HEK293 (cell line): ENCODE data around the gene GCNT4.

ENCODE experiments used
- CTCF ChIA-PET: fragments of 350-600 bp; formaldehyde crosslinking; extraction: SDS; loops from one replicate; lab custom pipeline; 2021; ENCODE audit warnings: antibody characterized with exemption; lab: Yijun Ruan, JAX
- POLR2A ChIA-PET: fragments of 300-600 bp; formaldehyde crosslinking; extraction: SDS; loops from one replicate; lab custom pipeline; 2020; ENCODE audit warnings: antibody characterized with exemption, inconsistent platforms; lab: Yijun Ruan, JAX
- H3K27ac ChIP-seq: fragments of 200-500 bp; sonication (Bioruptor generic); 2 replicates; pipeline ENCODE4 v1.5.1; 2014; ENCODE audit warnings: low read depth, low read length, control low read depth, inconsistent platforms; ENCODE audit errors: extremely low read depth
- H3K36me3 ChIP-seq, 2 experiments: fragments of 200-500 bp in 1 of 2; sonication (Bioruptor generic) in 1 of 2; 1 replicate in 1 of 2; 2 replicates in 1 of 2; pipeline ENCODE4 v1.5.1; 2014 to 2017; ENCODE audit warnings: inconsistent platforms in 2 of 2, low read length in 2 of 2; ENCODE audit not compliant: control insufficient read depth in 2 of 2, insufficient read depth in 1 of 2
- H3K4me1 ChIP-seq: fragments of 200-500 bp; sonication (Bioruptor generic); 2 replicates; pipeline ENCODE4 v1.5.1; 2014; ENCODE audit warnings: mild to moderate bottlenecking, low read length, inconsistent platforms; ENCODE audit not compliant: control insufficient read depth, insufficient read depth
- H3K4me3 ChIP-seq: 2 replicates; pipeline ENCODE4 v1.5.1; 2011; ENCODE audit warnings: low read depth, mild to moderate bottlenecking, control low read depth, low read length, moderate library complexity
- H3K9me3 ChIP-seq: fragments of 200-500 bp; sonication (Bioruptor generic); 2 replicates; pipeline ENCODE4 v1.5.1; 2014; ENCODE audit warnings: low read depth, low read length, inconsistent platforms; ENCODE audit not compliant: control insufficient read depth, insufficient read depth
- OVOL3 ChIP-seq: fragments of 450-650 bp; formaldehyde crosslinking; IDR thresholded peaks from 2 replicates; pipeline ENCODE4 v1.5.1; 2016; ENCODE audit warnings: missing biosample characterization, missing genetic modification characterization
- SCRT1 ChIP-seq: fragments of 450-650 bp; formaldehyde crosslinking; IDR thresholded peaks from 2 replicates; pipeline ENCODE4 v1.5.1; 2016; ENCODE audit warnings: missing biosample characterization, missing genetic modification characterization, borderline replicate concordance
- SP2 ChIP-seq: fragments of 450-650 bp; formaldehyde crosslinking; IDR thresholded peaks from 2 replicates; pipeline ENCODE4 v1.5.1; 2016; ENCODE audit warnings: missing biosample characterization, missing genetic modification characterization
- ZNF146 ChIP-seq: fragments of 450-650 bp; formaldehyde crosslinking; IDR thresholded peaks from 2 replicates; pipeline ENCODE4 v1.5.1; 2016; ENCODE audit warnings: missing biosample characterization, missing genetic modification characterization
- ZNF157 ChIP-seq: fragments of 450-650 bp; formaldehyde crosslinking; IDR thresholded peaks from 2 replicates; pipeline ENCODE4 v1.5.1; 2016; ENCODE audit warnings: missing biosample characterization, missing genetic modification characterization
- ZNF23 ChIP-seq: fragments of 450-650 bp; formaldehyde crosslinking; IDR thresholded peaks from 2 replicates; pipeline ENCODE4 v1.5.1; 2016; ENCODE audit warnings: missing biosample characterization, missing genetic modification characterization, borderline replicate concordance
- ZNF433 ChIP-seq: fragments of 450-650 bp; formaldehyde crosslinking; IDR thresholded peaks from 2 replicates; pipeline ENCODE4 v1.5.1; 2016; ENCODE audit warnings: missing biosample characterization, missing genetic modification characterization, low read depth
- ZNF501 ChIP-seq: fragments of 450-650 bp; formaldehyde crosslinking; IDR thresholded peaks from 2 replicates; pipeline ENCODE4 v1.5.1; 2016; ENCODE audit warnings: missing biosample characterization, missing genetic modification characterization
- ZNF660 ChIP-seq: fragments of 450-650 bp; IDR thresholded peaks from 2 replicates; pipeline ENCODE4 v1.5.1; 2018; ENCODE audit warnings: missing biosample characterization, mild to moderate bottlenecking, missing genetic modification characterization
- ZSCAN30 ChIP-seq: fragments of 450-650 bp; IDR thresholded peaks from 2 replicates; pipeline ENCODE4 v1.5.1; 2018; ENCODE audit warnings: missing biosample characterization, mild to moderate bottlenecking, missing genetic modification characterization, moderate library complexity
- TF ChIP-seq, protein P1 (sequence below): fragments of 450-650 bp; formaldehyde crosslinking; IDR thresholded peaks from 2 replicates; pipeline ENCODE4 v1.5.1; 2016; ENCODE audit warnings: missing biosample characterization, missing genetic modification characterization
- TF ChIP-seq, protein P2 (sequence below): fragments of 450-650 bp; formaldehyde crosslinking; IDR thresholded peaks from 2 replicates; pipeline ENCODE4 v1.5.1; 2017; ENCODE audit warnings: missing biosample characterization, missing genetic modification characterization
- TF ChIP-seq, protein P3 (sequence below): fragments of 450-650 bp; formaldehyde crosslinking; IDR thresholded peaks from 2 replicates; pipeline ENCODE4 v1.5.1; 2016; ENCODE audit warnings: missing biosample characterization, missing genetic modification characterization
- TF ChIP-seq, protein P4 (sequence below): fragments of 450-650 bp; formaldehyde crosslinking; IDR thresholded peaks from 2 replicates; pipeline ENCODE4 v1.5.1; 2017; ENCODE audit warnings: missing biosample characterization, missing genetic modification characterization
- TF ChIP-seq, protein P5 (sequence below): fragments of 450-650 bp; formaldehyde crosslinking; IDR thresholded peaks from 2 replicates; pipeline ENCODE4 v1.5.1; 2016; ENCODE audit warnings: missing biosample characterization, missing genetic modification characterization
- TF ChIP-seq, protein P6 (sequence below): fragments of 450-650 bp; formaldehyde crosslinking; IDR thresholded peaks from 2 replicates; pipeline ENCODE4 v1.5.1; 2016; ENCODE audit warnings: missing biosample characterization, missing genetic modification characterization

GCNT4 gene

DNA sequence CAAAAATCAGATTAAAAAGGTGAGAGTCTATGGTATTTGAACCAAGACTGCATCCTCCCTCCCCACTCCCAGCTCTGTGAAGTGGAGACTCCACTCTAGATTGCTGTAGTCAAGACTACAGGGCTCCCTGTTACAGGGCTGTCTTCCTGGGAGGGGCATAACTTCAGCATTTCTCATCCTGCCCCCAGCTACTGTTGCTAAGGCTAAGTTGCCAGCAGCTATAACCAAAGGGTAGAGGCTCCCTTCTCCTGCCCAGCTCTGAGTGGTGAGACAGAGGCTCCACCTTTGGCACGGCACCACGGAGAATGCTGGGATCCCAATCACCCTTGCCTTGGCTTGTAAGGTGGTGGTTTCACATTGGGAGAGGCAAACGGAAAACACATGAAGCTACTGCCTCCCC is 39.2 kb upstream of the GCNT4 start:
- H3K9me3 ChIP-seq, result no peaks in the 10 kb centered on the region
- CTCF ChIA-PET, result interaction anchor here (0.6 kb wide), 1 partner anchor 575 kb away, joined by 3 read pairs; no protein-coding TSS in a partner anchor
- H3K27ac ChIP-seq, result no peak overlapping the region
- TF ChIP-seq ZNF146 (tag by site-specific recombination), result no peak
- TF ChIP-seq, all 188 proteins: peak for 0
- Histone ChIP-seq H3K4me1 (no peaks in the 10 kb centered on the region), H3K4me3 (no peak overlapping the region), H3K36me3 (no peaks in the 10 kb centered on the region)
- POLR2A ChIA-PET, result no interaction called here

DNA sequence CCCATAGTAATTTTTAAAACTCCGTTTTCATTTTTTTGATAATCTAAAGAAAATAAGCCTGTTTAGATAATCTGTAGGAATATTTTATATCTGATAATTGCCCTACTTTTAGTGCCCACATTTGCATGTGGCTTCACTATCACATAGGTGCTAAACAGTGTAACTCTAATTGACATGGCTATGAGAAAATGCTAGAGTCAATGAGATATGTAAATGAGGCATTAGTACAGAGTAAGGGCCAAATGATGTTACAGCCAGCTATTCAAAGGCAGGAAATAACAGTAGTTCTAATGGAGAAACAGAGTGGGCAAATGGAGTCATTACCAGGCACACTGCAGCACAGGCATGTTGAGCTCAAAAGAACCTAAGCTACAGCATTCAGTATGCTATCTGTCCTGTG is 37.3 kb upstream of the GCNT4 start:
- TF ChIP-seq ZNF433, result no peak
- TF ChIP-seq, protein P1, sequence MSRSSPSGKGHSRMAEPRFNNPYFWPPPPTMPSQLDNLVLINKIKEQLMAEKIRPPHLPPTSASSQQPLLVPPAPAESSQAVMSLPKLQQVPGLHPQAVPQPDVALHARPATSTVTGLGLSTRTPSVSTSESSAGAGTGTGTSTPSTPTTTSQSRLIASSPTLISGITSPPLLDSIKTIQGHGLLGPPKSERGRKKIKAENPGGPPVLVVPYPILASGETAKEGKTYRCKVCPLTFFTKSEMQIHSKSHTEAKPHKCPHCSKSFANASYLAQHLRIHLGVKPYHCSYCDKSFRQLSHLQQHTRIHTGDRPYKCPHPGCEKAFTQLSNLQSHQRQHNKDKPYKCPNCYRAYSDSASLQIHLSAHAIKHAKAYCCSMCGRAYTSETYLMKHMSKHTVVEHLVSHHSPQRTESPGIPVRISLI, result no peak
- TF ChIP-seq ZNF501 (tag by site-specific recombination), result no peak
- TF ChIP-seq, protein P2, sequence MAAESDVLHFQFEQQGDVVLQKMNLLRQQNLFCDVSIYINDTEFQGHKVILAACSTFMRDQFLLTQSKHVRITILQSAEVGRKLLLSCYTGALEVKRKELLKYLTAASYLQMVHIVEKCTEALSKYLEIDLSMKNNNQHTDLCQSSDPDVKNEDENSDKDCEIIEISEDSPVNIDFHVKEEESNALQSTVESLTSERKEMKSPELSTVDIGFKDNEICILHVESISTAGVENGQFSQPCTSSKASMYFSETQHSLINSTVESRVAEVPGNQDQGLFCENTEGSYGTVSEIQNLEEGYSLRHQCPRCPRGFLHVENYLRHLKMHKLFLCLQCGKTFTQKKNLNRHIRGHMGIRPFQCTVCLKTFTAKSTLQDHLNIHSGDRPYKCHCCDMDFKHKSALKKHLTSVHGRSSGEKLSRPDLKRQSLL, result no peak
- no peak for TF ChIP-seq SP2 (tag by site-specific recombination)
- TF ChIP-seq ZSCAN30 (tag by site-specific recombination), result no peak
- TF ChIP-seq, protein P3, sequence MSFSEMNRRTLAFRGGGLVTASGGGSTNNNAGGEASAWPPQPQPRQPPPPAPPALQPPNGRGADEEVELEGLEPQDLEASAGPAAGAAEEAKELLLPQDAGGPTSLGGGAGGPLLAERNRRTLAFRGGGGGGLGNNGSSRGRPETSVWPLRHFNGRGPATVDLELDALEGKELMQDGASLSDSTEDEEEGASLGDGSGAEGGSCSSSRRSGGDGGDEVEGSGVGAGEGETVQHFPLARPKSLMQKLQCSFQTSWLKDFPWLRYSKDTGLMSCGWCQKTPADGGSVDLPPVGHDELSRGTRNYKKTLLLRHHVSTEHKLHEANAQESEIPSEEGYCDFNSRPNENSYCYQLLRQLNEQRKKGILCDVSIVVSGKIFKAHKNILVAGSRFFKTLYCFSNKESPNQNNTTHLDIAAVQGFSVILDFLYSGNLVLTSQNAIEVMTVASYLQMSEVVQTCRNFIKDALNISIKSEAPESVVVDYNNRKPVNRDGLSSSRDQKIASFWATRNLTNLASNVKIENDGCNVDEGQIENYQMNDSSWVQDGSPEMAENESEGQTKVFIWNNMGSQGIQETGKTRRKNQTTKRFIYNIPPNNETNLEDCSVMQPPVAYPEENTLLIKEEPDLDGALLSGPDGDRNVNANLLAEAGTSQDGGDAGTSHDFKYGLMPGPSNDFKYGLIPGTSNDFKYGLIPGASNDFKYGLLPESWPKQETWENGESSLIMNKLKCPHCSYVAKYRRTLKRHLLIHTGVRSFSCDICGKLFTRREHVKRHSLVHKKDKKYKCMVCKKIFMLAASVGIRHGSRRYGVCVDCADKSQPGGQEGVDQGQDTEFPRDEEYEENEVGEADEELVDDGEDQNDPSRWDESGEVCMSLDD (tag by site-specific recombination), result no peak
- no peak for TF ChIP-seq ZNF157 (tag by site-specific recombination)
- TF ChIP-seq SCRT1 (tag by site-specific recombination), result no peak
- TF ChIP-seq OVOL3 (tag by site-specific recombination), result no peak
- TF ChIP-seq, protein P4, sequence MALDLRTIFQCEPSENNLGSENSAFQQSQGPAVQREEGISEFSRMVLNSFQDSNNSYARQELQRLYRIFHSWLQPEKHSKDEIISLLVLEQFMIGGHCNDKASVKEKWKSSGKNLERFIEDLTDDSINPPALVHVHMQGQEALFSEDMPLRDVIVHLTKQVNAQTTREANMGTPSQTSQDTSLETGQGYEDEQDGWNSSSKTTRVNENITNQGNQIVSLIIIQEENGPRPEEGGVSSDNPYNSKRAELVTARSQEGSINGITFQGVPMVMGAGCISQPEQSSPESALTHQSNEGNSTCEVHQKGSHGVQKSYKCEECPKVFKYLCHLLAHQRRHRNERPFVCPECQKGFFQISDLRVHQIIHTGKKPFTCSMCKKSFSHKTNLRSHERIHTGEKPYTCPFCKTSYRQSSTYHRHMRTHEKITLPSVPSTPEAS (tag by site-specific recombination), result no peak
- TF ChIP-seq, protein P5, sequence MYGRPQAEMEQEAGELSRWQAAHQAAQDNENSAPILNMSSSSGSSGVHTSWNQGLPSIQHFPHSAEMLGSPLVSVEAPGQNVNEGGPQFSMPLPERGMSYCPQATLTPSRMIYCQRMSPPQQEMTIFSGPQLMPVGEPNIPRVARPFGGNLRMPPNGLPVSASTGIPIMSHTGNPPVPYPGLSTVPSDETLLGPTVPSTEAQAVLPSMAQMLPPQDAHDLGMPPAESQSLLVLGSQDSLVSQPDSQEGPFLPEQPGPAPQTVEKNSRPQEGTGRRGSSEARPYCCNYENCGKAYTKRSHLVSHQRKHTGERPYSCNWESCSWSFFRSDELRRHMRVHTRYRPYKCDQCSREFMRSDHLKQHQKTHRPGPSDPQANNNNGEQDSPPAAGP (tag by site-specific recombination), result no peak
- TF ChIP-seq, protein P6, sequence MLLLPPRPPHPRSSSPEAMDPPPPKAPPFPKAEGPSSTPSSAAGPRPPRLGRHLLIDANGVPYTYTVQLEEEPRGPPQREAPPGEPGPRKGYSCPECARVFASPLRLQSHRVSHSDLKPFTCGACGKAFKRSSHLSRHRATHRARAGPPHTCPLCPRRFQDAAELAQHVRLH (tag by site-specific recombination), result no peak
- no peak for TF ChIP-seq ZNF23 (tag by site-specific recombination)
- TF ChIP-seq ZNF660, result no peak
- TF ChIP-seq, all 188 proteins: peak for 0
- no peak overlapping the region for H3K4me3 ChIP-seq
- ChIA-PET POLR2A (no interaction called here), CTCF (interaction anchor here (0.6 kb wide), 1 partner anchor 1552 kb away, joined by 3 read pairs; no protein-coding TSS in a partner anchor)
- no peaks in the 10 kb centered on the region for H3K9me3 ChIP-seq
- no peaks in the 10 kb centered on the region for H3K36me3 ChIP-seq
- H3K4me1 ChIP-seq, result no peaks in the 10 kb centered on the region
- no peak overlapping the region for H3K27ac ChIP-seq
